Measurements from ENCODE around the gene SPRY4.

SPRY4 gene

DNA sequence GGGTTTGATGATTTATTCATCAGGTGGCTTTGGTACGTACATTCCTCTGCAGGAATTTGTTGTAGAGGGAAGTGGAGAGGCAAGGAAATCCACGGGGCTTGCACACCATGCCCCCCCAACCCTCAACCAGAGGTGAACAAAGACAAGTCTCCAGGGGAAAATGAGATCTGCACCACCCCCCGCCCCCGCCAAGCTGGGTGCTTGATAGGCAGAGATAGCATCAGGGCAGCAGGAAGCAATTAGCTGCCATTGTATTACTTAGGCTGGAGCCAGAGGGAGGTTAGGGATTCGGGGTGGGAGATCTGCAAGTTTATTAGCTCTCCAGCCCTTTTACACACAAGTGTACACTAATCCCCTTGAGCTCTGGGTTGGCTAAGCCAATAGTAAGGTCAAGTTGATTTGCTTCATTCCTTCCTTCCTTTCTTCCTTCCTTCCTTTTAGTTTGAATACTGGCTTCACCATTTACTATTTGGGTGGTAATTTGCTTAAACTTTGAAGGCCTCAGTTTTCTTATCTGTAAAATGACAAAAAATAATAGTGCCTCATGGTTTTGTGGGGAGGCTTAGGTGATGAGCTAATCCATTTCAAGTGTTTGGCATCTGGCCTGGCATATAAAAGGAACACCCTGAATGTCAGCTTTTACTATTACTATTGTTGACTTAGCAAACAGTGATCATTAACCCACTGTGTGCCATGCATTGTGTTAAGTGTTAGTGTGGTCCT, 34.1 kb downstream of the SPRY4 start:
- 51% methylated on average over 5 of the region's 5 CpGs for WGBS
- H3K27me3 ChIP-seq (ENCODE audit: insufficient read depth, low read length), result no peaks in the 10 kb centered on the region
- H3K36me3 ChIP-seq (ENCODE audit: insufficient read depth, low read length), result peaks cover 4% of the 10 kb centered on the region; the same call in 1 of the 2 replicates
- H3K4me3 ChIP-seq (ENCODE audit: low read length), result no peak overlapping the region
- H3K4me1 ChIP-seq (ENCODE audit: insufficient read depth, low read length), result peaks cover 31% of the 10 kb centered on the region
- no peaks in the 10 kb centered on the region for H3K9me3 ChIP-seq (ENCODE audit: insufficient read depth, low read depth, low read length)
- H3K27ac ChIP-seq (ENCODE audit: low read depth, low read length), result no peak overlapping the region
- H3K9ac ChIP-seq (ENCODE audit: low read depth, low read length), result no peak overlapping the region

GRCh38 chr5:142289708-142290576, 34.9 kb downstream of the SPRY4 start:
- Histone ChIP-seq H3K9me3 (ENCODE audit: insufficient read depth, low read depth, low read length) (no peaks in the 10 kb centered on the region), H3K27ac (ENCODE audit: low read depth, low read length) (no peak overlapping the region), H3K4me1 (ENCODE audit: insufficient read depth, low read length) (peaks cover 23% of the 10 kb centered on the region), H3K36me3 (ENCODE audit: insufficient read depth, low read length) (peaks cover 4% of the 10 kb centered on the region; the same call in 1 of the 2 replicates), H3K27me3 (ENCODE audit: insufficient read depth, low read length) (no peaks in the 10 kb centered on the region), H3K9ac (ENCODE audit: low read depth, low read length) (no peak overlapping the region), H3K4me3 (ENCODE audit: low read length) (no peak overlapping the region)
- WGBS, result 89% methylated on average over 11 of the region's 11 CpGs

GRCh38 chr5:142287973-142288313, 36.9 kb downstream of the SPRY4 start:
- Histone ChIP-seq H3K27ac (ENCODE audit: low read depth, low read length) (no peak overlapping the region; the same call in 1 of the 2 replicates), H3K9me3 (ENCODE audit: insufficient read depth, low read depth, low read length) (no peaks in the 10 kb centered on the region), H3K4me3 (ENCODE audit: low read length) (no peak overlapping the region), H3K36me3 (ENCODE audit: insufficient read depth, low read length) (peaks cover 4% of the 10 kb centered on the region; the same call in 1 of the 2 replicates), H3K9ac (ENCODE audit: low read depth, low read length) (no peak overlapping the region), H3K4me1 (ENCODE audit: insufficient read depth, low read length) (peaks cover 21% of the 10 kb centered on the region), H3K27me3 (ENCODE audit: insufficient read depth, low read length) (no peaks in the 10 kb centered on the region)
- WGBS, result 83% methylated on average over 5 of the region's 5 CpGs

- H3K27ac ChIP-seq (ENCODE audit: low read depth, low read length), result peak overlapping the region; percentile 12; the same call in 1 of the 2 replicates
- no peaks in the 10 kb centered on the region for H3K9me3 ChIP-seq (ENCODE audit: insufficient read depth, low read depth, low read length)
- no peak overlapping the region for H3K4me3 ChIP-seq (ENCODE audit: low read length)
- 82% methylated on average over 17 of the region's 17 CpGs for WGBS
- peaks cover 4% of the 10 kb centered on the region; the same call in 1 of the 2 replicates for H3K36me3 ChIP-seq (ENCODE audit: insufficient read depth, low read length)
- H3K9ac ChIP-seq (ENCODE audit: low read depth, low read length), result no peak overlapping the region
- H3K27me3 ChIP-seq (ENCODE audit: insufficient read depth, low read length), result no peaks in the 10 kb centered on the region
- peaks cover 21% of the 10 kb centered on the region for H3K4me1 ChIP-seq (ENCODE audit: insufficient read depth, low read length)
Measured at GRCh38 chr5:142287096-142287972, 37.5 kb downstream of the SPRY4 start.

- Histone ChIP-seq H3K27me3 (ENCODE audit: insufficient read depth, low read length) (no peaks in the 10 kb centered on the region), H3K4me3 (ENCODE audit: low read length) (no peak overlapping the region), H3K27ac (ENCODE audit: low read depth, low read length) (no peak overlapping the region), H3K9ac (ENCODE audit: low read depth, low read length) (no peak overlapping the region), H3K4me1 (ENCODE audit: insufficient read depth, low read length) (peaks cover 20% of the 10 kb centered on the region), H3K36me3 (ENCODE audit: insufficient read depth, low read length) (no peaks in the 10 kb centered on the region), H3K9me3 (ENCODE audit: insufficient read depth, low read depth, low read length) (no peaks in the 10 kb centered on the region)
- 93% methylated on average over 12 of the region's 12 CpGs for WGBS
Measured at GRCh38 chr5:142286111-142286510, 38.7 kb downstream of the SPRY4 start.

DNA sequence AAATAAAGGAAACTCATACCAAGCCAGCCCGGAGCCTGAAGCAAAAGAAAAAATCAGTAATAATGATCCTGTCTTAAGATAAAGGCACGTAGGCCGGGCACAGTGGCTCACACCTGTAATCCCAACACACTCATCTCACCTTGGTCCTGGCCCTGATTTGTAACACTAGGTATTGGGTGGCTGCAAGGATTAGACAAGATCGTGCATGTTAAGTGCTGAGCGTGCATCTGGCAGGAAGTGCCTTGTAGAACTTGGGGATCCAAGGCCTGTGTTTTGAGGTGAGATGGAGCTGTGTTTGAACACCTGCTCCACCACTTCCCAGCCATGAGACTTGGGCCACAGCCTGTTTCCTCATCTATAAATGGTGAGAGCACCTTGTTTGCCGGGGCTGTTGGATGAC, 41.5 kb downstream of the SPRY4 start:
- Histone ChIP-seq H3K27me3 (ENCODE audit: insufficient read depth, low read length) (no peaks in the 10 kb centered on the region), H3K4me1 (ENCODE audit: insufficient read depth, low read length) (peaks cover 23% of the 10 kb centered on the region), H3K27ac (ENCODE audit: low read depth, low read length) (no peak overlapping the region), H3K9ac (ENCODE audit: low read depth, low read length) (no peak overlapping the region), H3K4me3 (ENCODE audit: low read length) (no peak overlapping the region), H3K36me3 (ENCODE audit: insufficient read depth, low read length) (no peaks in the 10 kb centered on the region), H3K9me3 (ENCODE audit: insufficient read depth, low read depth, low read length) (no peaks in the 10 kb centered on the region)
- 95% methylated on average over 6 of the region's 6 CpGs for WGBS

- no peak overlapping the region for H3K4me3 ChIP-seq (ENCODE audit: low read length)
- H3K27me3 ChIP-seq (ENCODE audit: insufficient read depth, low read length), result no peaks in the 10 kb centered on the region
- H3K9ac ChIP-seq (ENCODE audit: low read depth, low read length), result no peak overlapping the region
- peaks cover 23% of the 10 kb centered on the region for H3K4me1 ChIP-seq (ENCODE audit: insufficient read depth, low read length)
- WGBS, result 95% methylated on average over 6 of the region's 6 CpGs
- no peak overlapping the region for H3K27ac ChIP-seq (ENCODE audit: low read depth, low read length)
- no peaks in the 10 kb centered on the region for H3K36me3 ChIP-seq (ENCODE audit: insufficient read depth, low read length)
- H3K9me3 ChIP-seq (ENCODE audit: insufficient read depth, low read depth, low read length), result no peaks in the 10 kb centered on the region
Measured at GRCh38 chr5:142281966-142282365, 42.9 kb downstream of the SPRY4 start.

DNA sequence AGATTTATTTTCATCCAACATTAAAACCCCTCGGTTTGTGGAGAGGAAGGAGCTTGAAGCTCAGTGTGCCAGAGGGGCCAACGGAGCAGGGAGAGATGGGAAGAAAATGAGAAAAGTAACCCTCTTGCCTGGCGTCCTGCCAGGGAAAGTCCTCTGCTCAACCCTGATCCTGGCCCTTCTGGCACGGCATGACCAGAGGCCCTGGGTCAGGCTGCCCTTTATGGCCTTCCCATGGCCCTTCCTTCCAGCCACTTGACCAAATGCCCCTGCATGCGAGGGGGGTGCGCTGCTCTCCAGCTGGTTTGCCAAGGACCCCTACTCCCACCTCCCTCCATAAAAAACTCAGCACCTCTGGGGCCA, 43.8 kb downstream of the SPRY4 start:
- no peaks in the 10 kb centered on the region for H3K36me3 ChIP-seq (ENCODE audit: insufficient read depth, low read length)
- H3K4me1 ChIP-seq (ENCODE audit: insufficient read depth, low read length), result peaks cover 23% of the 10 kb centered on the region
- no peaks in the 10 kb centered on the region for H3K27me3 ChIP-seq (ENCODE audit: insufficient read depth, low read length)
- H3K27ac ChIP-seq (ENCODE audit: low read depth, low read length), result no peak overlapping the region; the same call in 1 of the 2 replicates
- H3K9ac ChIP-seq (ENCODE audit: low read depth, low read length), result no peak overlapping the region
- H3K4me3 ChIP-seq (ENCODE audit: low read length), result no peak overlapping the region
- WGBS, result 78% methylated on average over 6 of the region's 6 CpGs
- no peaks in the 10 kb centered on the region for H3K9me3 ChIP-seq (ENCODE audit: insufficient read depth, low read depth, low read length)

DNA sequence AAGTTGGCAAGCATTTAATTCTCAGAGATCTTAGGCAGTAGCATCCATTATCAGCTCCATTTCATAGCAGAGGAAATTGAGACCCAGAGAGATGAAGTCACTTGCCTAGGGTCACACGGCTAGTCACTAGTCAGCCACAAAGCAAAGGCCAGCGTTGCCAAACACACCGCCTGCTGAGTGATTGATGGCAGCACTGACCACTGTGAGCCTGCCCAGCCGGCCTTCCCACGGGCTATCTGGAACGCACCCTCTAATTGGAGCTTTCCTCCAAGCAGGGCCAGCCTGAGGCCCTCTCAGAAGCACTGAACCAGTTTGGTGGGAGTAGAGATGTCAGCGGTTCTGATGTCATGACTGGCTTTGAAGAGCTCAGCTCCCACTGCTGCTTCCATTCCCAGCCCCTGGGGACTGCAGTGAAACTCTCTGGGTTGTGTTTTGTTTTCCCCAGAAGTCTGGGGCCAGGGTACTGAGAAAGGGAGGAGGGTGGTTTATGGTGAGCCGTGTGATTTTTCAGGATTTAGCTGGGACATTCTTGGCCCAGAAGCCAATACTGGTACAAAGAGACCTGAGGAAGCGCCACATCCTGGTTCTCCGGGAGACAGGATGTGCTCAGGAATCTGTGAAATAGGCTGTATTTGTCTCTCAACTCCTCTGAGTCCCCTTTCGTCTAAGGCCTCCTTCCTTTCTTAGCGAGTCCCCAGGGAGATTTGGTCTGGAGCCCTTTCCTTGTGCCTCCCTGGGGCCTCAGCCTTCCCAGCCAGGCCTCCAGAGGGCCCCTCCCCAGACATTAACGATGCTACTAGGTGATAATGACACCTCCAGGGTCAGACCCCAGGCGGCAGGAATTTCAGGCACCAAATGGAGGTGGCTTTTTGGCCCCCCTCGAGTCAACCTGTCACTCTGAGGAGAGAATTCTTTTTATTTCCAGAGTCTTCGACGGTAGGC, 44.5 kb downstream of the SPRY4 start:
- Histone ChIP-seq H3K9ac (ENCODE audit: low read depth, low read length) (peak overlapping the region; percentile 3; the same call in 1 of the 2 replicates), H3K27ac (ENCODE audit: low read depth, low read length) (peak overlapping the region; percentile 60; the same call in 1 of the 2 replicates), H3K4me1 (ENCODE audit: insufficient read depth, low read length) (peaks cover 23% of the 10 kb centered on the region), H3K4me3 (ENCODE audit: low read length) (no peak overlapping the region), H3K27me3 (ENCODE audit: insufficient read depth, low read length) (no peaks in the 10 kb centered on the region), H3K36me3 (ENCODE audit: insufficient read depth, low read length) (no peaks in the 10 kb centered on the region), H3K9me3 (ENCODE audit: insufficient read depth, low read depth, low read length) (no peaks in the 10 kb centered on the region)
- 35% methylated on average over 15 of the region's 17 CpGs for WGBS

- Histone ChIP-seq H3K9me3 (ENCODE audit: insufficient read depth, low read depth, low read length) (no peaks in the 10 kb centered on the region), H3K4me3 (ENCODE audit: low read length) (no peak overlapping the region), H3K9ac (ENCODE audit: low read depth, low read length) (no peak overlapping the region), H3K27me3 (ENCODE audit: insufficient read depth, low read length) (no peaks in the 10 kb centered on the region), H3K27ac (ENCODE audit: low read depth, low read length) (no peak overlapping the region), H3K4me1 (ENCODE audit: insufficient read depth, low read length) (peaks cover 23% of the 10 kb centered on the region), H3K36me3 (ENCODE audit: insufficient read depth, low read length) (no peaks in the 10 kb centered on the region)
- 99% methylated on average over 1 of the region's 1 CpG for WGBS
Measured at GRCh38 chr5:142278627-142279026, 46.2 kb downstream of the SPRY4 start.

Data from HUES64 (cell line).